H9 (cell line): ENCODE results near the gene DNTT. TPM values are rescaled to one million over a fixed set of nuclear protein-coding genes. Genes with fewer than 3 reads are reported as not detected.

Source experiments
- DNase-seq: peaks from one replicate; pipeline ENCODE4 v3.0.0-alpha.2; 2017
- H2AFZ ChIP-seq: one replicate; pipeline ENCODE4 v1.6.1; 2013; ENCODE audit warnings: mild to moderate bottlenecking, low read length, control low read depth, moderate library complexity
- H2AK5ac ChIP-seq: 2 replicates; pipeline ENCODE4 v1.6.1; 2013; ENCODE audit warnings: low read length, control low read depth, mixed read lengths; ENCODE audit not compliant: insufficient read length
- H2BK120ac ChIP-seq: one replicate; pipeline ENCODE4 v1.6.1; 2013; ENCODE audit warnings: low read depth, mild to moderate bottlenecking, low read length, control low read depth, inconsistent platforms; ENCODE audit not compliant: poor library complexity, severe bottlenecking
- H2BK12ac ChIP-seq: 2 replicates; pipeline ENCODE4 v1.6.1; 2013; ENCODE audit warnings: low read length, control low read depth, mixed read lengths, low read depth; ENCODE audit not compliant: insufficient read length
- H2BK15ac ChIP-seq: 2 replicates; pipeline ENCODE4 v1.6.1; 2013; ENCODE audit warnings: low read depth, low read length, control low read depth
- H2BK20ac ChIP-seq: one replicate; pipeline ENCODE4 v1.6.1; 2013; ENCODE audit warnings: low read depth, mild to moderate bottlenecking, low read length, control low read depth, inconsistent platforms; ENCODE audit not compliant: poor library complexity, severe bottlenecking
- H2BK5ac ChIP-seq: 2 replicates; pipeline ENCODE4 v1.6.1; 2013; ENCODE audit warnings: low read length, control low read depth, mixed read lengths; ENCODE audit not compliant: insufficient read length
- H3K14ac ChIP-seq: 2 replicates; pipeline ENCODE4 v1.6.1; 2013; ENCODE audit warnings: low read length, control low read depth; ENCODE audit not compliant: insufficient read depth
- H3K18ac ChIP-seq: 2 replicates; pipeline ENCODE4 v1.6.1; 2013; ENCODE audit warnings: low read depth, mild to moderate bottlenecking, mixed read lengths, low read length, control low read depth; ENCODE audit not compliant: insufficient read length
- H3K23ac ChIP-seq: 2 replicates; pipeline ENCODE4 v1.6.1; 2013; ENCODE audit warnings: low read length, control low read depth, mixed read lengths, low read depth; ENCODE audit not compliant: insufficient read length
- H3K23me2 ChIP-seq: 2 replicates; pipeline ENCODE4 v1.6.1; 2013; ENCODE audit warnings: low read depth, mild to moderate bottlenecking, mixed read lengths, low read length, control low read depth; ENCODE audit not compliant: insufficient read length, poor library complexity, severe bottlenecking
- H3K27ac ChIP-seq: 2 replicates; pipeline ENCODE4 v1.5.1; 2013; ENCODE audit warnings: low read length, control low read depth, mixed read lengths, low read depth; ENCODE audit not compliant: insufficient read length
- H3K27me3 ChIP-seq: 2 replicates; pipeline ENCODE4 v1.6.1; 2013; ENCODE audit warnings: low read length, control low read depth, inconsistent platforms; ENCODE audit not compliant: insufficient read depth
- H3K4ac ChIP-seq: 2 replicates; pipeline ENCODE4 v1.6.1; 2013; ENCODE audit warnings: low read depth, mild to moderate bottlenecking, control low read depth, inconsistent platforms, low read length, moderate library complexity
- H3K4me1 ChIP-seq: 2 replicates; pipeline ENCODE4 v1.6.1; 2013; ENCODE audit warnings: low read length, control low read depth, inconsistent platforms; ENCODE audit not compliant: insufficient read depth
- H3K4me2 ChIP-seq: 2 replicates; pipeline ENCODE4 v1.6.1; 2013; ENCODE audit warnings: low read length, control low read depth, mixed read lengths; ENCODE audit not compliant: insufficient read length, insufficient read depth
- H3K56ac ChIP-seq: 2 replicates; pipeline ENCODE4 v1.6.1; 2013; ENCODE audit warnings: low read depth, mild to moderate bottlenecking, mixed read lengths, low read length, control low read depth; ENCODE audit not compliant: insufficient read length
- H3K79me1 ChIP-seq: 2 replicates; pipeline ENCODE4 v1.6.1; 2013; ENCODE audit warnings: low read depth, mild to moderate bottlenecking, moderate library complexity, low read length, control low read depth, inconsistent platforms; ENCODE audit not compliant: insufficient read depth, poor library complexity, severe bottlenecking
- H3K79me2 ChIP-seq: 2 replicates; pipeline ENCODE4 v1.6.1; 2013; ENCODE audit warnings: low read length, control low read depth, inconsistent platforms; ENCODE audit not compliant: insufficient read depth
- H3K9ac ChIP-seq: 2 replicates; pipeline ENCODE4 v1.6.1; 2013; ENCODE audit warnings: low read length, control low read depth, mixed read lengths; ENCODE audit not compliant: insufficient read length; ENCODE audit errors: extremely low read depth
- H3K9me3 ChIP-seq: one replicate; pipeline ENCODE4 v1.6.1; 2013; ENCODE audit warnings: low read depth, low read length, inconsistent platforms; ENCODE audit not compliant: control insufficient read depth
- H3T11ph ChIP-seq: one replicate; pipeline ENCODE4 v1.6.1; 2013; ENCODE audit warnings: mild to moderate bottlenecking, low read length, control low read depth, inconsistent platforms
- H4K20me1 ChIP-seq: one replicate; pipeline ENCODE4 v1.6.1; 2013; ENCODE audit not compliant: control insufficient read depth, insufficient read length, insufficient read depth
- H4K5ac ChIP-seq: 2 replicates; pipeline ENCODE4 v1.6.1; 2013; ENCODE audit warnings: low read depth, mild to moderate bottlenecking, mixed read lengths, low read length, control low read depth; ENCODE audit not compliant: insufficient read length
- H4K8ac ChIP-seq: replicated peaks from 2 replicates; pipeline ENCODE4 v1.6.1; 2013; ENCODE audit warnings: low read length, control low read depth, mixed read lengths, low read depth; ENCODE audit not compliant: insufficient read length
- H4K91ac ChIP-seq: 2 replicates; pipeline ENCODE4 v1.6.1; 2013; ENCODE audit warnings: low read depth, mild to moderate bottlenecking, moderate library complexity, mixed read lengths, low read length, control low read depth; ENCODE audit not compliant: insufficient read length
- H3K27ac Mint-ChIP-seq, 3 experiments: 2 replicates in 2 of 3; 3 replicates in 1 of 3; pipeline ENCODE4 v1.8.0; 2020 to 2021; ENCODE audit warnings: mixed read lengths in 3 of 3, mild to moderate bottlenecking in 1 of 3, moderate library complexity in 1 of 3
- H3K27me3 Mint-ChIP-seq: 2 replicates; pipeline ENCODE4 v1.8.0; 2021; ENCODE audit warnings: low read depth, mild to moderate bottlenecking, moderate library complexity, mixed read lengths
- H3K36me3 Mint-ChIP-seq, 3 experiments: 2 replicates in 2 of 3; 3 replicates in 1 of 3; pipeline ENCODE4 v1.8.0; 2020 to 2021; ENCODE audit warnings: low read depth in 3 of 3, mixed read lengths in 3 of 3; ENCODE audit not compliant: insufficient read depth in 1 of 3
- H3K4me1 Mint-ChIP-seq, 2 experiments: 2 replicates each; pipeline ENCODE4 v1.8.0; 2020; ENCODE audit warnings: mixed read lengths in 2 of 2
- H3K4me3 Mint-ChIP-seq, 2 experiments: 2 replicates in 1 of 2; 3 replicates in 1 of 2; pipeline ENCODE4 v1.8.0; 2020 to 2021; ENCODE audit warnings: mild to moderate bottlenecking in 2 of 2, mixed read lengths in 2 of 2, moderate library complexity in 1 of 2
- H3K9me3 Mint-ChIP-seq, 2 experiments: 2 replicates in 1 of 2; 3 replicates in 1 of 2; pipeline ENCODE4 v1.8.0; 2020; ENCODE audit warnings: mild to moderate bottlenecking in 2 of 2, mixed read lengths in 2 of 2, moderate library complexity in 1 of 2
- WGBS: extraction: QIAGEN DNeasy Blood & Tissue Kit; methylation state at CpG from one replicate; pipeline ENCODE4 v1.1.7; 2013; ENCODE audit warnings: missing lambda C conversion rate, low lambda C conversion rate, mixed read lengths; ENCODE audit not compliant: insufficient read length; ENCODE audit errors: extremely low coverage; 5-methylcytosine and 5-hydroxymethylcytosine counted together
- total RNA-seq: library from RNA; stranded (reverse); gene quantifications from 2 replicates; pipeline ENCODE4 v1.2.1, GENCODE V29; 2021
- TF ChIP-seq, protein P1 (sequence below): fragments of 200-600 bp; sonication (generic); conservative IDR thresholded peaks from 3 replicates; pipeline ENCODE4 v1.8.0; 2021; ENCODE audit warnings: antibody characterized with exemption, mild to moderate bottlenecking

Gene DNTT
- total RNA-seq, 1 experiment from 2014 or later, result not detected

DNA sequence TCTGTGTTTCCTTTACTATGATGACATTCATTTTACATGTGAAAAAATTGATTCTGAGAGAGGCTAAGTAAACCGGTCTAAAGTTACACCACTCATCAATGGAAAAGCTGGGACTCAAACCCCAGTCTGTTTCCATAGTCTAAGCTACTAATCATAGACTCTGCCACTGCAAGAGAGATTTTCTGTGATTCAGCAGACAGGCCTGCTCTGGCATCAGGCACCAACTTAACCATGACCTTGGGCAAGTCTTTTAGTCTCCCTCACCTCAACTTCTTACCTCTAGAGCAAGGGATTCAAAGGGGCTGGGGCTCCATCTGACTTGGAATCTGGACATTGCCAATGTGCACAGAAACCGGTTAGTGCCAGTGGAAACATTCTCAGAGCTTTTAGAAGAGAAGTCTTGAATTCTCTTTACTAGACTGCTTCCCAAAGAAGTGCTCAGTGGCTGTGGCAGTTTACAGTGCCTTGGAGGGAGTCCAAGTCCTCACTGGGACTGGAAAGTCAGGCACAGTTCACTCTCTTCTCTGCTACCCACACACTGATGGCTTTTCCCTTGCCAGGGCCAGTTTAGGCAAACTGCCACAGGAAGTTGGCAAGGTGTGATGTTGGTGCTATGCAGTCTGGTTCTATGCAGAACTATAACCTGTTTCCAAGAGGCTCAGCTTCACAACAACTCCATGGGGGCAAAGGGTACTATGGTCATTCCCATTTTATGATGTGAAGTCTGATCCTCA lies 28.4 kb upstream of the DNTT start:
- no peak overlapping the region for H3T11ph ChIP-seq
- H3K23ac ChIP-seq, result no peak overlapping the region
- H3K79me1 ChIP-seq, result no peaks in the 10 kb centered on the region
- no peaks in the 10 kb centered on the region for H3K9me3 ChIP-seq
- Mint-ChIP-seq H3K4me1 (peaks cover 0 to 2% of the 10 kb centered on the region in 2 experiments; a peak in 1 of 4 replicates), H3K4me3 (no peak overlapping the region), H3K27me3 (peaks cover 1% of the 10 kb centered on the region; the same call in 1 of the 2 replicates), H3K27ac (no peak overlapping the region; a peak in 1 of 7 replicates), H3K36me3 (no peaks in the 10 kb centered on the region), H3K9me3 (no peaks in the 10 kb centered on the region; a peak in 1 of 5 replicates)
- DNase-seq, result no peak
- no peak overlapping the region for H3K4me2 ChIP-seq
- no peaks in the 10 kb centered on the region for H3K27me3 ChIP-seq
- H2BK12ac ChIP-seq, result no peak overlapping the region
- no peak overlapping the region for H2AK5ac ChIP-seq
- no peaks in the 10 kb centered on the region for H3K23me2 ChIP-seq
- H4K5ac ChIP-seq, result no peak overlapping the region
- no peaks in the 10 kb centered on the region for H4K20me1 ChIP-seq
- no peak overlapping the region for H2BK5ac ChIP-seq
- H2AFZ ChIP-seq, result no peak overlapping the region
- WGBS, result no CpG with 5 or more reads among the region's 2 CpGs
- TF ChIP-seq, protein P1, sequence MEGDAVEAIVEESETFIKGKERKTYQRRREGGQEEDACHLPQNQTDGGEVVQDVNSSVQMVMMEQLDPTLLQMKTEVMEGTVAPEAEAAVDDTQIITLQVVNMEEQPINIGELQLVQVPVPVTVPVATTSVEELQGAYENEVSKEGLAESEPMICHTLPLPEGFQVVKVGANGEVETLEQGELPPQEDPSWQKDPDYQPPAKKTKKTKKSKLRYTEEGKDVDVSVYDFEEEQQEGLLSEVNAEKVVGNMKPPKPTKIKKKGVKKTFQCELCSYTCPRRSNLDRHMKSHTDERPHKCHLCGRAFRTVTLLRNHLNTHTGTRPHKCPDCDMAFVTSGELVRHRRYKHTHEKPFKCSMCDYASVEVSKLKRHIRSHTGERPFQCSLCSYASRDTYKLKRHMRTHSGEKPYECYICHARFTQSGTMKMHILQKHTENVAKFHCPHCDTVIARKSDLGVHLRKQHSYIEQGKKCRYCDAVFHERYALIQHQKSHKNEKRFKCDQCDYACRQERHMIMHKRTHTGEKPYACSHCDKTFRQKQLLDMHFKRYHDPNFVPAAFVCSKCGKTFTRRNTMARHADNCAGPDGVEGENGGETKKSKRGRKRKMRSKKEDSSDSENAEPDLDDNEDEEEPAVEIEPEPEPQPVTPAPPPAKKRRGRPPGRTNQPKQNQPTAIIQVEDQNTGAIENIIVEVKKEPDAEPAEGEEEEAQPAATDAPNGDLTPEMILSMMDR, result no peak
- no peak overlapping the region for H3K18ac ChIP-seq
- H4K91ac ChIP-seq, result no peak overlapping the region
- H2BK20ac ChIP-seq, result no peak overlapping the region
- H2BK120ac ChIP-seq, result no peak overlapping the region
- no peak overlapping the region for H3K9ac ChIP-seq
- no peak overlapping the region for H3K27ac ChIP-seq
- H3K79me2 ChIP-seq, result no peaks in the 10 kb centered on the region
- H3K56ac ChIP-seq, result no peak overlapping the region
- H3K4ac ChIP-seq, result no peak overlapping the region
- no peak overlapping the region for H2BK15ac ChIP-seq
- H3K4me1 ChIP-seq, result no peaks in the 10 kb centered on the region
- no peak overlapping the region for H3K14ac ChIP-seq
- no peak overlapping the region for H4K8ac ChIP-seq
